AG04449 (cell line): Measurements from ENCODE around the gene PPAN.

ENCODE experiments used
- CTCF ChIA-PET: fragments of 350-600 bp; formaldehyde crosslinking; extraction: SDS; loops from one replicate; lab custom pipeline; 2021; ENCODE audit warnings: antibody characterized with exemption; lab: Yijun Ruan, JAX
- POLR2A ChIA-PET: fragments of 400-600, 350-600 bp; formaldehyde crosslinking; extraction: SDS; loops from one replicate; lab custom pipeline; 2020; ENCODE audit warnings: antibody characterized with exemption, inconsistent platforms; lab: Yijun Ruan, JAX
- DNase-seq: peaks from one replicate; pipeline ENCODE4 v3.0.0-alpha.2; 2010; ENCODE audit warnings: low read depth, low spot score
- H3K4me3 ChIP-seq: 2 replicates; pipeline ENCODE4 v1.5.1; 2011; ENCODE audit warnings: low read depth, mild to moderate bottlenecking, control low read depth, low read length
- CTCF ChIP-seq: IDR thresholded peaks from one replicate; pipeline ENCODE4 v1.5.1; 2011; ENCODE audit warnings: mild to moderate bottlenecking, moderate library complexity, low read length, control low read depth, inconsistent platforms; ENCODE audit not compliant: insufficient read depth; ENCODE audit errors: missing control alignments

PPAN gene

DNA sequence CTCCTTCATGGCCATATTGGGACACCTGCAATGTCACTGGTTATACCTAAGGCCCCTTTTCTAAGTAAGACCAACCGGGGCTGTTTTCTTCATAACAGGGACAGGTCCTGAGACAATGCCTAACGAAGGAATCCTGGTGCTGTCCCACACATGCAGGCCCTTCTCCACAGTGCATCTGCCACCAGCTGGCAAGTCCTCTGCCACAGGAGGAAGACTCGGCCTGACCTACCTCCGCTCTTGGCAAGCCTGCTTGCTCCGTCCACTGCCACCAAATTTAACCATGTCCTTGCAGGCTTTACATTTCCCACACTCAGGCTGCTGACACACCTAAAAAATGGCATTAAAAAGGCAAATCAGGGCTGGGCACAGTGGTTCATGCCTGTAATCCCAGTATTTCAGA lies 45.4 kb downstream of the PPAN start:
- ChIA-PET CTCF (no interaction called here), POLR2A (no interaction called here)
- DNase-seq, result no peak
- TF ChIP-seq CTCF, result no peak
- H3K4me3 ChIP-seq, result no peak overlapping the region

DNA sequence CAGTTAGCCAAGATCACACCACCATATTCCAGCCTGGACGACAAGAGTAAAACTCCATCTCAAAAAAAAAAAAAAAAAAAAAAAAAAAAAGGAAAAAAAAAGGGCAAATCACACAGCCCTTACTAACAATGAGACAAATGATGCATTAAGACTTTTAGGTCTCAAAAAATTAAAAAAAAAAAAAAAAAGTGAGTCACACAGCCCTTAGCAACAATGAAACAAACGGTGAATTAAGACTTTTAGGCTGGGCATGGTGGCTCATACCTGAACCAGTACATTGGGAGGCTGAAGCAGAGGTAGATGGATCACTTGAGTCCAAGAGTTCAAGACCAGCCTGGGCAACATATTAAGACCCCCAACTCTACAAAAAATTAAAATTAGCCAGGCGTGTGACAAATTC lies 45.9 kb downstream of the PPAN start:
- POLR2A ChIA-PET, result no interaction called here
- no peak for DNase-seq
- no peak for TF ChIP-seq CTCF
- CTCF ChIA-PET, result interaction anchor here (1.5 kb wide), 1 partner anchor 9 kb away, joined by 3 read pairs; no protein-coding TSS in a partner anchor
- no peak overlapping the region for H3K4me3 ChIP-seq

DNA sequence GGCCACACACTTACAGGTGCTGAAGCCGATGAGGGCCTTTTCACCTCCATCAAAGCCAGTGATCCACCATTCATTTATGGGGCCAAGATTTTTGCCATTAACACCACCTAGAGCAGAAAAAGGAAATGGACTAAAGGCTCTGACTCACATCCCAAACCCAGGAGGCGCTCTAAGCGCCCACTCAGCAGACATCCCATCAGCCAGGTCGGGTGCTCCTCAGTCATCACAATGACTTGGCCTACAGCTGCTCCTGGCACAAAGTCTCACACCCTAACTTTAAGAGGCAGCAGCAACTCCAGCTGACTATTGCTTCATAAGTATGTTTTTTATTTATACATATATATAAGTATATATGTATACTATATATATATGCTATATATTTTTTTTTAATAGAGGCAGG lies 49.7 kb downstream of the PPAN start:
- ChIA-PET CTCF (no interaction called here), POLR2A (interaction anchor here (0.6 kb wide), 1 partner anchor 75 kb away, joined by 3 read pairs; no protein-coding TSS in a partner anchor)
- no peak for TF ChIP-seq CTCF
- H3K4me3 ChIP-seq, result no peak overlapping the region
- DNase-seq, result no peak

- ChIA-PET CTCF (no interaction called here), POLR2A (no interaction called here)
- DNase-seq, result no peak
- TF ChIP-seq CTCF, result no peak
- no peak overlapping the region for H3K4me3 ChIP-seq
Measured at GRCh38 chr19:10158071-10158470, 51.9 kb downstream of the PPAN start.

DNA sequence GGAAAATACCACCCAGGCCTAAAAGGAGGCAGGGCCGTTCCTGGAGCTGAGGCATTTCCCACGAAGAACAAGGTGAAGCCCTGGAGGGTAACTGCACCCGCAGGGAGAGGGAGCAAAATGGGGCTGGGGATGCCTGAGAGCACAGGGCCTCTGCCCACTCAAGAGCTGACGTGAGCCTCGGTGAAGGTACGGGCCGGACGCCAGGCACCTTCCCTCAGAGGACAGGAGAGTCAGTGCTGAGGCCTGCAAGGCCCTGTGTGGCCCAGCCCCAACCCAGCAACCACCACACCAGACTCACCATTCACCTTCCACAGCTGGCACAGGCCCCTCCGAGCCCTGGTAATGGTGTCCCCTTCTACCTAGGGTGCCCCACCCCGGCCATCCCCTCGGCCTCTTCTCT lies 52.3 kb downstream of the PPAN start:
- TF ChIP-seq CTCF, result no peak
- H3K4me3 ChIP-seq, result no peak overlapping the region
- no peak for DNase-seq
- ChIA-PET CTCF (no interaction called here), POLR2A (no interaction called here)

- H3K4me3 ChIP-seq, result no peak overlapping the region
- CTCF ChIA-PET, result interaction anchor here (0.5 to 0.7 kb wide), 2 partner anchors 90 to 496 kb away, joined by 3 read pairs; no protein-coding TSS in a partner anchor
- POLR2A ChIA-PET, result no interaction called here
- no peak for TF ChIP-seq CTCF
- DNase-seq, result no peak
Measured at GRCh38 chr19:10159610-10160009, 53.4 kb downstream of the PPAN start.
